ENCODE measurements around the gene PRKN. TPM values are rescaled to one million over a fixed set of nuclear protein-coding genes. Genes with fewer than 3 reads are reported as not detected.

The PRKN gene
- total RNA-seq, 1 experiment from 2014 or later: 2.0 TPM

GRCh38 chr6:162344646-162345010 lies 382.9 kb downstream of the PRKN start:
- Histone ChIP-seq H4K8ac (replicated peaks; ENCODE audit: insufficient read length, low read depth, low read length) (no peak overlapping the region), H3K79me2 (ENCODE audit: insufficient read depth, low read length) (no peaks in the 10 kb centered on the region), H4K91ac (ENCODE audit: insufficient read length, low read depth, low read length) (no peak overlapping the region), H2BK20ac (ENCODE audit: low read depth, low read length, poor library complexity, severe bottlenecking) (no peak overlapping the region), H4K20me1 (ENCODE audit: control insufficient read depth, insufficient read depth, insufficient read length) (no peaks in the 10 kb centered on the region), H3K79me1 (ENCODE audit: insufficient read depth, low read depth, low read length, poor library complexity, severe bottlenecking) (no peaks in the 10 kb centered on the region), H3K4ac (ENCODE audit: low read depth, low read length) (no peak overlapping the region), H2BK12ac (ENCODE audit: insufficient read length, low read depth, low read length) (no peak overlapping the region), H2BK15ac (ENCODE audit: low read depth, low read length) (no peak overlapping the region), H4K5ac (ENCODE audit: insufficient read length, low read depth, low read length) (no peak overlapping the region), H3K4me1 (ENCODE audit: insufficient read depth, low read length) (peaks cover 4% of the 10 kb centered on the region; the same call in 1 of the 2 replicates), H3K23me2 (ENCODE audit: insufficient read length, low read depth, low read length, poor library complexity, severe bottlenecking) (no peaks in the 10 kb centered on the region), H2BK5ac (ENCODE audit: insufficient read length, low read length) (no peak overlapping the region), H3K9ac (ENCODE audit: extremely low read depth, insufficient read length, low read length) (no peak overlapping the region), H3K4me2 (ENCODE audit: insufficient read depth, insufficient read length, low read length) (no peak overlapping the region), H3K27me3 (ENCODE audit: insufficient read depth, low read length) (no peaks in the 10 kb centered on the region), H3K18ac (ENCODE audit: insufficient read length, low read depth, low read length) (no peak overlapping the region), H3K56ac (ENCODE audit: insufficient read length, low read depth, low read length) (no peak overlapping the region), H3K23ac (ENCODE audit: insufficient read length, low read depth, low read length) (no peak overlapping the region), H3K27ac (ENCODE audit: insufficient read length, low read depth, low read length) (no peak overlapping the region), H2AK5ac (ENCODE audit: insufficient read length, low read length) (no peak overlapping the region), H3K9me3 (ENCODE audit: control insufficient read depth, low read depth, low read length) (no peaks in the 10 kb centered on the region), H3T11ph (ENCODE audit: low read length) (no peak overlapping the region), H2AFZ (ENCODE audit: low read length) (no peak overlapping the region), H2BK120ac (ENCODE audit: low read depth, low read length, poor library complexity, severe bottlenecking) (no peak overlapping the region), H3K14ac (ENCODE audit: insufficient read depth, low read length) (no peak overlapping the region)
- Mint-ChIP-seq H3K4me3 (no peak overlapping the region), H3K9me3 (peaks cover 4 to 6% of the 10 kb centered on the region in 2 experiments; a peak in 3 of 5 replicates), H3K27ac (peak overlapping the region in 1 of 3 experiments; percentile 76; a peak in 1 of 7 replicates), H3K27me3 (ENCODE audit: low read depth) (no peaks in the 10 kb centered on the region), H3K4me1 (peaks cover 12 to 16% of the 10 kb centered on the region in 2 experiments), H3K36me3 (ENCODE audit: insufficient read depth in 1 of 3, low read depth in 3 of 3) (no peaks in the 10 kb centered on the region)
- TF ChIP-seq, protein P1, sequence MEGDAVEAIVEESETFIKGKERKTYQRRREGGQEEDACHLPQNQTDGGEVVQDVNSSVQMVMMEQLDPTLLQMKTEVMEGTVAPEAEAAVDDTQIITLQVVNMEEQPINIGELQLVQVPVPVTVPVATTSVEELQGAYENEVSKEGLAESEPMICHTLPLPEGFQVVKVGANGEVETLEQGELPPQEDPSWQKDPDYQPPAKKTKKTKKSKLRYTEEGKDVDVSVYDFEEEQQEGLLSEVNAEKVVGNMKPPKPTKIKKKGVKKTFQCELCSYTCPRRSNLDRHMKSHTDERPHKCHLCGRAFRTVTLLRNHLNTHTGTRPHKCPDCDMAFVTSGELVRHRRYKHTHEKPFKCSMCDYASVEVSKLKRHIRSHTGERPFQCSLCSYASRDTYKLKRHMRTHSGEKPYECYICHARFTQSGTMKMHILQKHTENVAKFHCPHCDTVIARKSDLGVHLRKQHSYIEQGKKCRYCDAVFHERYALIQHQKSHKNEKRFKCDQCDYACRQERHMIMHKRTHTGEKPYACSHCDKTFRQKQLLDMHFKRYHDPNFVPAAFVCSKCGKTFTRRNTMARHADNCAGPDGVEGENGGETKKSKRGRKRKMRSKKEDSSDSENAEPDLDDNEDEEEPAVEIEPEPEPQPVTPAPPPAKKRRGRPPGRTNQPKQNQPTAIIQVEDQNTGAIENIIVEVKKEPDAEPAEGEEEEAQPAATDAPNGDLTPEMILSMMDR (conservative IDR thresholded peaks at IDR 0.05): no peak
- no CpG with 5 or more reads among the region's 2 CpGs for WGBS (ENCODE audit: extremely low coverage, insufficient read length, low lambda C conversion rate)
- no peak for DNase-seq
